Mesenchymal stem cell (in vitro differentiated cells and primary cell): ENCODE data around the gene CCR3.

Source experiments
- DNase-seq: peaks from one replicate; pipeline ENCODE4 v3.0.0-alpha.2; 2013
- H2AFZ ChIP-seq: one replicate; pipeline ENCODE4 v1.6.1; 2013; ENCODE audit warnings: low read depth, mild to moderate bottlenecking, control low read depth, inconsistent platforms, low read length, moderate library complexity
- H2AK5ac ChIP-seq: 2 replicates; pipeline ENCODE4 v1.6.1; 2013; ENCODE audit warnings: low read length, moderate library complexity, mild to moderate bottlenecking, inconsistent platforms; ENCODE audit not compliant: severe bottlenecking
- H2BK120ac ChIP-seq: one replicate; pipeline ENCODE4 v1.6.1; 2013; ENCODE audit warnings: low read depth, mild to moderate bottlenecking, inconsistent platforms, low read length, moderate library complexity
- H2BK12ac ChIP-seq, 2 experiments: one replicate each; pipeline ENCODE4 v1.6.1; 2013; ENCODE audit warnings: inconsistent platforms in 2 of 2, low read length in 2 of 2, mild to moderate bottlenecking in 2 of 2, moderate library complexity in 2 of 2, control low read depth in 1 of 2
- H2BK15ac ChIP-seq: one replicate; pipeline ENCODE4 v1.6.1; 2013; ENCODE audit warnings: mild to moderate bottlenecking, low read depth, inconsistent platforms; ENCODE audit not compliant: poor library complexity, severe bottlenecking
- H2BK5ac ChIP-seq: 2 replicates; pipeline ENCODE4 v1.6.1; 2013; ENCODE audit warnings: low read depth, mild to moderate bottlenecking, low read length, control low read depth, inconsistent platforms; ENCODE audit not compliant: poor library complexity, severe bottlenecking
- H3K14ac ChIP-seq, 2 experiments: one replicate each; pipeline ENCODE4 v1.6.1; 2013; ENCODE audit warnings: inconsistent platforms in 2 of 2, low read length in 2 of 2, control low read depth in 1 of 2, mild to moderate bottlenecking in 1 of 2, moderate library complexity in 1 of 2
- H3K18ac ChIP-seq, 2 experiments: one replicate each; pipeline ENCODE4 v1.6.1; 2013; ENCODE audit warnings: inconsistent platforms in 2 of 2, low read length in 2 of 2, control low read depth in 1 of 2, low read depth in 1 of 2, mild to moderate bottlenecking in 1 of 2
- H3K23ac ChIP-seq, 2 experiments: one replicate each; pipeline ENCODE4 v1.6.1; 2013; ENCODE audit warnings: inconsistent platforms in 2 of 2, low read length in 2 of 2, mild to moderate bottlenecking in 2 of 2, moderate library complexity in 2 of 2, control low read depth in 1 of 2
- H3K27ac ChIP-seq: 2 replicates; pipeline ENCODE4 v1.5.1; 2013; ENCODE audit warnings: mild to moderate bottlenecking, moderate library complexity, low read length, control low read depth, inconsistent platforms; ENCODE audit not compliant: poor library complexity, severe bottlenecking
- H3K27me3 ChIP-seq, 2 experiments: 2 replicates each; pipeline versions ENCODE4 v1.6.1 to v1.7.0; 2013; ENCODE audit warnings: low read length in 2 of 2, mild to moderate bottlenecking in 2 of 2, moderate library complexity in 2 of 2, control low read depth in 1 of 2, inconsistent platforms in 1 of 2; ENCODE audit not compliant: control insufficient read depth in 1 of 2, insufficient read depth in 1 of 2
- H3K36me3 ChIP-seq, 2 experiments: 2 replicates each; pipeline versions ENCODE4 v1.6.1 to v1.7.0; 2013; ENCODE audit warnings: low read length in 2 of 2, control low read depth in 1 of 2, inconsistent platforms in 1 of 2, low read depth in 1 of 2, mild to moderate bottlenecking in 1 of 2; ENCODE audit not compliant: insufficient read depth in 2 of 2, control insufficient read depth in 1 of 2
- H3K4ac ChIP-seq, 2 experiments: one replicate each; pipeline ENCODE4 v1.6.1; 2013; ENCODE audit warnings: inconsistent platforms in 2 of 2, low read length in 2 of 2, mild to moderate bottlenecking in 2 of 2, moderate library complexity in 2 of 2, control low read depth in 1 of 2, low read depth in 1 of 2
- H3K4me1 ChIP-seq: 2 replicates; pipeline ENCODE4 v1.6.1; 2013; ENCODE audit warnings: low read depth, low read length, control low read depth; ENCODE audit not compliant: control insufficient read depth, insufficient read depth
- H3K4me2 ChIP-seq: 2 replicates; pipeline ENCODE4 v1.6.1; 2013; ENCODE audit warnings: low read length, mild to moderate bottlenecking, inconsistent platforms; ENCODE audit not compliant: poor library complexity, severe bottlenecking
- H3K4me3 ChIP-seq, 2 experiments: 2 replicates each; pipeline versions ENCODE4 v1.5.1 to v1.7.0; 2013; ENCODE audit warnings: low read length in 2 of 2, mild to moderate bottlenecking in 2 of 2, control low read depth in 1 of 2, low read depth in 1 of 2; ENCODE audit not compliant: insufficient read depth in 1 of 2
- H3K79me1 ChIP-seq: replicated peaks from 2 replicates; pipeline ENCODE4 v1.6.1; 2013; ENCODE audit warnings: mild to moderate bottlenecking, control low read depth, low read length, inconsistent platforms; ENCODE audit not compliant: poor library complexity, severe bottlenecking
- H3K9ac ChIP-seq: 2 replicates; pipeline ENCODE4 v1.7.0; 2013; ENCODE audit warnings: mild to moderate bottlenecking, low read length, moderate library complexity
- H3K9me3 ChIP-seq: 2 replicates; pipeline ENCODE4 v1.7.0; 2013; ENCODE audit warnings: mild to moderate bottlenecking, low read length; ENCODE audit not compliant: control insufficient read depth
- H4K8ac ChIP-seq: one replicate; pipeline ENCODE4 v1.6.1; 2013; ENCODE audit warnings: inconsistent platforms, mild to moderate bottlenecking, low read length, moderate library complexity
- H4K91ac ChIP-seq: one replicate; pipeline ENCODE4 v1.6.1; 2013; ENCODE audit warnings: mild to moderate bottlenecking, low read length, inconsistent platforms
- WGBS: methylation state at CpG from one replicate; pipeline ENCODE4 v1.1.7; 2013; ENCODE audit warnings: mixed read lengths; 5-methylcytosine and 5-hydroxymethylcytosine counted together

The CCR3 gene

GRCh38 chr3:46213201-46213600 is 29.1 kb upstream of the CCR3 start:
- no peak overlapping the region for H4K91ac ChIP-seq
- H3K18ac ChIP-seq: no peak overlapping the region
- no peak overlapping the region for H2BK12ac ChIP-seq
- no peaks in the 10 kb centered on the region for H3K9me3 ChIP-seq
- peaks cover 4 to 45% of the 10 kb centered on the region in 2 experiments for H3K27me3 ChIP-seq
- no peak overlapping the region for H3K4me3 ChIP-seq
- H2AFZ ChIP-seq: no peak overlapping the region
- WGBS: 88% methylated on average over 4 of the region's 4 CpGs
- H2AK5ac ChIP-seq: no peak overlapping the region
- no peak for DNase-seq
- H3K36me3 ChIP-seq: no peaks in the 10 kb centered on the region
- H3K9ac ChIP-seq: no peak overlapping the region
- no peak overlapping the region for H3K27ac ChIP-seq
- no peak overlapping the region for H3K4me2 ChIP-seq
- H3K4me1 ChIP-seq: no peaks in the 10 kb centered on the region
- H2BK120ac ChIP-seq: no peak overlapping the region
- no peak overlapping the region for H3K4ac ChIP-seq
- no peak overlapping the region for H3K23ac ChIP-seq
- no peak overlapping the region for H3K14ac ChIP-seq
- H2BK5ac ChIP-seq: no peak overlapping the region
- H4K8ac ChIP-seq: no peak overlapping the region
- no peaks in the 10 kb centered on the region for H3K79me1 ChIP-seq
- no peak overlapping the region for H2BK15ac ChIP-seq

GRCh38 chr3:46214751-46215352 is 27.4 kb upstream of the CCR3 start:
- Histone ChIP-seq H3K27me3 (peaks cover 4 to 37% of the 10 kb centered on the region in 2 experiments), H2BK15ac (no peak overlapping the region), H4K8ac (no peak overlapping the region), H4K91ac (no peak overlapping the region), H2BK120ac (no peak overlapping the region), H3K4ac (no peak overlapping the region), H3K36me3 (no peaks in the 10 kb centered on the region), H3K18ac (no peak overlapping the region), H2AFZ (no peak overlapping the region), H3K79me1 (no peaks in the 10 kb centered on the region), H3K9me3 (no peaks in the 10 kb centered on the region), H3K14ac (no peak overlapping the region), H3K4me3 (no peak overlapping the region), H3K23ac (no peak overlapping the region), H3K4me2 (no peak overlapping the region), H2BK12ac (no peak overlapping the region), H2AK5ac (no peak overlapping the region), H3K4me1 (no peaks in the 10 kb centered on the region), H3K9ac (no peak overlapping the region), H3K27ac (no peak overlapping the region), H2BK5ac (no peak overlapping the region)
- DNase-seq: peak; percentile 3
- 56% methylated on average over 1 of the region's 1 CpG for WGBS

DNA sequence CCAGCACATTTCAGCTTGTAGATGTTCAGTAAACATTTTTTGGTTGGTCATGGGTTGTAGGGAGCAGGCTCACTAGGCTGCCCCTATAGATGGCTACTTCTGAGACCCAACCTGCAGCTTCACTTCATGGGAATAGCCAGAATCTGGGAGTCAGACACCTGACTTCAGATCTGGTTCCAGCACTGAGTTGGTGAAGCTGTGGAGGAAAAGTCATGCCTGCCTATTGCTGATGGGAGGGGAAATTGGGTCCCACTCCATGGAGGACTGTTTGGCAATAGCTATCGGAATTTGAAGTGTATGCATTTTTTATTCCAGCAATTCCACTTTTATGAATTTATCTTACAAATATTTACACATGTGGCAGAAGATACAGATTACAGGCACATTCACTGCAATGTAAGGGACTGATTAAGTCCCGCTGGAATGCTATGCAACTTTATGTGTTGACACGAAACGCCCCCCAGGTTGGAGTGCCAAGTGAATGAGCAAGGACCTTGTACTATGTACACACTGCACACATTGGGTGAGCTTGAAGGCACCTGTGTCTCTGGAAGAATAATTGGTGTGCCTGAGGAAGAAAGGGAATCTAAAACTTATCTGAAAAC is 26.3 kb upstream of the CCR3 start:
- Histone ChIP-seq H2AK5ac (no peak overlapping the region), H3K4me3 (no peak overlapping the region), H4K91ac (no peak overlapping the region), H3K14ac (no peak overlapping the region), H2BK12ac (no peak overlapping the region), H3K4me1 (no peaks in the 10 kb centered on the region), H3K27me3 (peaks cover 4 to 37% of the 10 kb centered on the region in 2 experiments), H3K9ac (no peak overlapping the region), H3K4ac (no peak overlapping the region), H2BK5ac (no peak overlapping the region), H3K23ac (no peak overlapping the region), H3K9me3 (peaks cover 5% of the 10 kb centered on the region), H3K27ac (no peak overlapping the region), H2BK120ac (no peak overlapping the region), H3K18ac (no peak overlapping the region), H4K8ac (no peak overlapping the region), H3K79me1 (no peaks in the 10 kb centered on the region), H3K36me3 (no peaks in the 10 kb centered on the region), H2AFZ (no peak overlapping the region), H3K4me2 (no peak overlapping the region), H2BK15ac (no peak overlapping the region)
- peak; percentile 6 for DNase-seq
- 59% methylated on average over 3 of the region's 4 CpGs for WGBS

GRCh38 chr3:46218196-46218709 is 24.0 kb upstream of the CCR3 start:
- Histone ChIP-seq H3K14ac (no peak overlapping the region), H3K4me2 (no peak overlapping the region), H2BK120ac (no peak overlapping the region), H4K8ac (no peak overlapping the region), H3K9me3 (peaks cover 6% of the 10 kb centered on the region), H3K4me3 (no peak overlapping the region), H2AK5ac (no peak overlapping the region), H3K9ac (no peak overlapping the region), H3K4me1 (no peaks in the 10 kb centered on the region), H2BK12ac (no peak overlapping the region), H3K4ac (no peak overlapping the region), H3K23ac (no peak overlapping the region), H3K27ac (no peak overlapping the region), H4K91ac (no peak overlapping the region), H3K27me3 (peaks cover 4 to 30% of the 10 kb centered on the region in 2 experiments), H2BK5ac (no peak overlapping the region), H3K18ac (no peak overlapping the region), H3K79me1 (no peaks in the 10 kb centered on the region), H3K36me3 (no peaks in the 10 kb centered on the region), H2BK15ac (no peak overlapping the region), H2AFZ (no peak overlapping the region)
- no peak for DNase-seq
- 79% methylated on average over 1 of the region's 2 CpGs for WGBS
